Trophoblast cell (in vitro differentiated cells and primary cell): ENCODE data around the gene SRP68.

Experiments used
- DNase-seq, 2 donors: peaks; one replicate each; pipeline ENCODE4 v3.0.0-alpha.2; 2016
- H2AFZ ChIP-seq: 2 replicates; pipeline ENCODE4 v1.6.1; 2013; ENCODE audit warnings: low read length, moderate library complexity, mild to moderate bottlenecking; ENCODE audit not compliant: insufficient read depth, poor library complexity
- H2AK5ac ChIP-seq: 2 replicates; pipeline ENCODE4 v1.6.1; 2013; ENCODE audit warnings: mild to moderate bottlenecking, low read length
- H2BK120ac ChIP-seq: 2 replicates; pipeline ENCODE4 v1.6.1; 2013; ENCODE audit warnings: low read length, mild to moderate bottlenecking, moderate library complexity; ENCODE audit not compliant: insufficient read depth, poor library complexity
- H2BK12ac ChIP-seq: 2 replicates; pipeline ENCODE4 v1.6.1; 2013; ENCODE audit warnings: mild to moderate bottlenecking, low read length, moderate library complexity
- H2BK5ac ChIP-seq: 2 replicates; pipeline ENCODE4 v1.6.1; 2013; ENCODE audit warnings: low read length, low read depth, moderate library complexity, mild to moderate bottlenecking; ENCODE audit not compliant: poor library complexity
- H3K14ac ChIP-seq: 2 replicates; pipeline ENCODE4 v1.6.1; 2013; ENCODE audit warnings: mild to moderate bottlenecking, low read length
- H3K18ac ChIP-seq: 2 replicates; pipeline ENCODE4 v1.6.1; 2013; ENCODE audit warnings: mild to moderate bottlenecking, low read length
- H3K23ac ChIP-seq: 2 replicates; pipeline ENCODE4 v1.6.1; 2013; ENCODE audit warnings: low read length
- H3K27ac ChIP-seq: 2 replicates; pipeline ENCODE4 v1.5.1; 2013; ENCODE audit warnings: low read depth, mild to moderate bottlenecking, inconsistent platforms, low read length, moderate library complexity
- H3K27me3 ChIP-seq: 2 replicates; pipeline ENCODE4 v1.6.1; 2013; ENCODE audit warnings: inconsistent platforms, mild to moderate bottlenecking, low read length, moderate library complexity; ENCODE audit not compliant: insufficient read depth
- H3K36me3 ChIP-seq, 2 experiments: 1 replicate in 1 of 2; 2 replicates in 1 of 2; pipeline ENCODE4 v1.6.1; 2013; ENCODE audit warnings: low read length in 2 of 2, mild to moderate bottlenecking in 2 of 2, moderate library complexity in 1 of 2; ENCODE audit not compliant: insufficient read depth in 2 of 2, control insufficient read depth in 1 of 2
- H3K4ac ChIP-seq: 2 replicates; pipeline ENCODE4 v1.6.1; 2013; ENCODE audit warnings: low read depth, mild to moderate bottlenecking, low read length, moderate library complexity
- H3K4me1 ChIP-seq, 2 experiments: 1 replicate in 1 of 2; 2 replicates in 1 of 2; pipeline ENCODE4 v1.6.1; 2013; ENCODE audit warnings: low read length in 2 of 2, mild to moderate bottlenecking in 2 of 2, moderate library complexity in 1 of 2; ENCODE audit not compliant: insufficient read depth in 2 of 2, control insufficient read depth in 1 of 2
- H3K4me2 ChIP-seq: 2 replicates; pipeline ENCODE4 v1.6.1; 2013; ENCODE audit warnings: inconsistent platforms, mild to moderate bottlenecking, low read length, moderate library complexity
- H3K4me3 ChIP-seq: 2 replicates; pipeline ENCODE4 v1.5.1; 2013; ENCODE audit warnings: mild to moderate bottlenecking, low read depth, low read length, inconsistent platforms
- H3K79me1 ChIP-seq: one replicate; pipeline ENCODE4 v1.6.1; 2013; ENCODE audit warnings: low read length
- H3K79me2 ChIP-seq: 2 replicates; pipeline ENCODE4 v1.6.1; 2013; ENCODE audit warnings: low read length, mild to moderate bottlenecking; ENCODE audit not compliant: control insufficient read depth, insufficient read depth, poor library complexity
- H3K9ac ChIP-seq: 2 replicates; pipeline ENCODE4 v1.6.1; 2013; ENCODE audit warnings: mild to moderate bottlenecking, low read length
- H3K9me3 ChIP-seq: 2 replicates; pipeline ENCODE4 v1.6.1; 2013; ENCODE audit warnings: low read depth, mild to moderate bottlenecking, control low read depth, inconsistent platforms, low read length; ENCODE audit not compliant: insufficient read depth
- H4K12ac ChIP-seq: 2 replicates; pipeline ENCODE4 v1.6.1; 2013; ENCODE audit warnings: low read depth, mild to moderate bottlenecking, low read length, moderate library complexity
- H4K8ac ChIP-seq: 2 replicates; pipeline ENCODE4 v1.6.1; 2013; ENCODE audit warnings: low read depth, mild to moderate bottlenecking, low read length, moderate library complexity
- H4K91ac ChIP-seq: one replicate; pipeline ENCODE4 v1.6.1; 2013; ENCODE audit warnings: low read depth, mild to moderate bottlenecking, low read length, moderate library complexity
- WGBS: extraction: QIAGEN DNeasy Blood & Tissue Kit; methylation state at CpG from one replicate; pipeline ENCODE4 v1.1.7; 2013; ENCODE audit warnings: missing lambda C conversion rate; ENCODE audit not compliant: insufficient read length, insufficient coverage; ENCODE audit errors: extremely low coverage; 5-methylcytosine and 5-hydroxymethylcytosine counted together

SRP68 gene

DNA sequence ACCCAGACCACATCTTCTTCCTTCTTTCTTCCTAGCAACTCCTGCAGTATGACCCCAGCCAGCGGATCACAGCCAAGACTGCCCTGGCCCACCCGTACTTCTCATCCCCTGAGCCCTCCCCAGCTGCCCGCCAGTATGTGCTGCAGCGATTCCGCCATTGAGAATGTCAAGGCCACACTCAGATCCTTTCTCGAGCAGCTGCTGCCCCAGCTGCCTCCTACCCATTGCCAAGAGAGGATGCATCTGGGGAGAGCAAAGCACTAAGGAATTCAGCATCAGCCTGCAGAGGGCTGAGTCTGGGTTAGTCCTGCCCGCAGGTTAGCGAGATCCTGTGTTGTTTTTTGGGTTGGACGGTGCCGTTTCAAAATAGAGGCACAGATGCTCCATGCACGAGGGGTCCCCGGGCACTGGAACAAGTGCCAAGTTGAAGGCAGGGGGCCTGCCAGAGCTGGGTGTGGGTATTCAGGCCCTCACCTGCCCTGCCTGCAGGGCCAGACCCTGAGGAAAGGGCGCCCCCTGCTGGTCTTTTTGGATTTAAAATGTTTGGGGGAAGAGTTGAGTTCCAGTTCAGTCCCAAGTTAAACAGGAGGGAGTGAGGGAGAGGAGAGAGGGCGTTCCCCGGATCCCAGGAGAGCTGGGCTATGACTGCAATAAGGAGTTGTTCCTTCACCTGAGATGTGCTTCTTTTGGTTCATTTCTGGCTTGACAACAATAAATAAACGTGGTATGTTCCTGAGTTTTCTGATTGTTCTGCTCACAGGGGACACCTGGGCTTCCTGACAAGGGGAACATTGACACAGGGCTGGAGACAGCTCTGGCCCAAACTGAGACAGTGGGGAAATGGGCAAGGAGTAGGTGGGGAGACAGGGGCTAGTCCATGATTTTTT is 66.8 kb downstream of the SRP68 start:
- H3K23ac ChIP-seq = no peak overlapping the region
- peak; percentile 76 to 96 for DNase-seq
- no CpG with 5 or more reads among the region's 16 CpGs for WGBS
- no peak overlapping the region for H4K12ac ChIP-seq
- no peak overlapping the region for H4K8ac ChIP-seq
- no peaks in the 10 kb centered on the region for H3K79me2 ChIP-seq
- H3K79me1 ChIP-seq = no peaks in the 10 kb centered on the region
- no peak overlapping the region for H3K4ac ChIP-seq
- H3K14ac ChIP-seq = no peak overlapping the region
- H3K36me3 ChIP-seq = peaks cover 15 to 30% of the 10 kb centered on the region in 2 experiments
- H2AFZ ChIP-seq = no peak overlapping the region
- no peak overlapping the region for H3K9ac ChIP-seq
- no peak overlapping the region for H2AK5ac ChIP-seq
- H3K27me3 ChIP-seq = no peaks in the 10 kb centered on the region
- H3K4me1 ChIP-seq = no peaks in the 10 kb centered on the region
- H4K91ac ChIP-seq = no peak overlapping the region
- H3K9me3 ChIP-seq = peaks cover 10% of the 10 kb centered on the region
- no peak overlapping the region for H2BK12ac ChIP-seq
- no peak overlapping the region for H3K4me3 ChIP-seq
- no peak overlapping the region for H2BK120ac ChIP-seq
- no peak overlapping the region for H3K18ac ChIP-seq
- no peak overlapping the region for H2BK5ac ChIP-seq
- no peak overlapping the region for H3K4me2 ChIP-seq
- no peak overlapping the region for H3K27ac ChIP-seq

GRCh38 chr17:76004750-76005262 is 67.5 kb downstream of the SRP68 start:
- H3K79me1 ChIP-seq = no peaks in the 10 kb centered on the region
- no peak overlapping the region for H3K4ac ChIP-seq
- no peak overlapping the region for H3K4me2 ChIP-seq
- H3K18ac ChIP-seq = no peak overlapping the region
- no peak overlapping the region for H2AFZ ChIP-seq
- H2AK5ac ChIP-seq = no peak overlapping the region
- H3K79me2 ChIP-seq = no peaks in the 10 kb centered on the region
- H3K4me3 ChIP-seq = no peak overlapping the region
- WGBS = no CpG with 5 or more reads among the region's 8 CpGs
- H2BK120ac ChIP-seq = no peak overlapping the region
- H3K36me3 ChIP-seq = peaks cover 15 to 30% of the 10 kb centered on the region in 2 experiments
- no peaks in the 10 kb centered on the region for H3K27me3 ChIP-seq
- H4K91ac ChIP-seq = no peak overlapping the region
- H3K27ac ChIP-seq = no peak overlapping the region
- H3K9ac ChIP-seq = no peak overlapping the region
- peaks cover 4 to 5% of the 10 kb centered on the region in 2 experiments for H3K4me1 ChIP-seq
- H2BK12ac ChIP-seq = no peak overlapping the region
- H4K12ac ChIP-seq = no peak overlapping the region
- H3K9me3 ChIP-seq = peaks cover 12% of the 10 kb centered on the region
- no peak overlapping the region for H3K14ac ChIP-seq
- DNase-seq = peak in 1 of 2 donors; percentile 61
- H4K8ac ChIP-seq = no peak overlapping the region
- no peak overlapping the region for H3K23ac ChIP-seq
- no peak overlapping the region for H2BK5ac ChIP-seq

- H4K12ac ChIP-seq = no peak overlapping the region
- no peaks in the 10 kb centered on the region for H3K27me3 ChIP-seq
- no peak overlapping the region for H3K9ac ChIP-seq
- no peak overlapping the region for H3K4me2 ChIP-seq
- H3K79me2 ChIP-seq = no peaks in the 10 kb centered on the region
- peaks cover 10% of the 10 kb centered on the region for H3K9me3 ChIP-seq
- H4K91ac ChIP-seq = no peak overlapping the region
- no peak overlapping the region for H3K27ac ChIP-seq
- H3K79me1 ChIP-seq = peaks cover 1% of the 10 kb centered on the region
- no peak overlapping the region for H2BK120ac ChIP-seq
- no peak overlapping the region for H2BK5ac ChIP-seq
- WGBS = no CpG with 5 or more reads among the region's 6 CpGs
- no peak overlapping the region for H3K4me3 ChIP-seq
- H3K36me3 ChIP-seq = peaks cover 15 to 30% of the 10 kb centered on the region in 2 experiments
- H3K4me1 ChIP-seq = peaks cover 6% of the 10 kb centered on the region in 2 experiments
- H3K4ac ChIP-seq = no peak overlapping the region
- no peak for DNase-seq
- H3K18ac ChIP-seq = no peak overlapping the region
- H3K14ac ChIP-seq = no peak overlapping the region
- H2AFZ ChIP-seq = no peak overlapping the region
- no peak overlapping the region for H3K23ac ChIP-seq
- no peak overlapping the region for H2BK12ac ChIP-seq
- H4K8ac ChIP-seq = no peak overlapping the region
- H2AK5ac ChIP-seq = no peak overlapping the region
Measured at GRCh38 chr17:76003915-76004314, 68.4 kb downstream of the SRP68 start.

DNA sequence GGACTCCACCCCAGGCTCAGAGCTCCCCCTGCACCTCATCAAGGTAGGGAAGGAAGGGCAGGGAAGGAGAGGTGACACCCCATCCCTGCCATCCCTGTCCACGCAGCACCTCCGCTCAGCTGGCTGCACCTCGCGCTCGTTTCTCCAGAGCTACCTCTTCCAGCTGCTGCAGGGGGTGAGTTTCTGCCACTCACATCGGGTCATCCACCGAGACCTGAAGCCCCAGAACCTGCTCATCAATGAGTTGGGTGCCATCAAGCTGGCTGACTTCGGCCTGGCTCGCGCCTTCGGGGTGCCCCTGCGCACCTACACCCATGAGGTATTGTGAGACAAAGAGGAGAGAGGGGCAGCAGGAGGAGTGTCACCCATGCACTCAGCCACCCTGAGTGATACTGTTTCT is 70.2 kb downstream of the SRP68 start:
- no peaks in the 10 kb centered on the region for H3K79me2 ChIP-seq
- H2AK5ac ChIP-seq = no peak overlapping the region
- H4K91ac ChIP-seq = no peak overlapping the region
- H3K18ac ChIP-seq = no peak overlapping the region
- peaks cover 13 to 16% of the 10 kb centered on the region in 2 experiments for H3K4me1 ChIP-seq
- no peak overlapping the region for H2AFZ ChIP-seq
- no CpG with 5 or more reads among the region's 12 CpGs for WGBS
- H3K36me3 ChIP-seq = peaks cover 15 to 30% of the 10 kb centered on the region in 2 experiments
- no peak overlapping the region for H3K4ac ChIP-seq
- peaks cover 8% of the 10 kb centered on the region for H3K79me1 ChIP-seq
- H2BK5ac ChIP-seq = no peak overlapping the region
- H3K9ac ChIP-seq = no peak overlapping the region
- H3K23ac ChIP-seq = no peak overlapping the region
- H2BK12ac ChIP-seq = no peak overlapping the region
- H4K12ac ChIP-seq = no peak overlapping the region
- no peak overlapping the region for H2BK120ac ChIP-seq
- DNase-seq = no peak
- H3K4me2 ChIP-seq = no peak overlapping the region
- H3K9me3 ChIP-seq = peaks cover 10% of the 10 kb centered on the region
- no peaks in the 10 kb centered on the region for H3K27me3 ChIP-seq
- no peak overlapping the region for H4K8ac ChIP-seq
- no peak overlapping the region for H3K14ac ChIP-seq
- H3K27ac ChIP-seq = no peak overlapping the region
- no peak overlapping the region for H3K4me3 ChIP-seq
